GM21717 (cell line): ENCODE data around the gene NOA1.

Experiments
- ATAC-seq: cut with Tn5 transposase; IDR thresholded peaks from one replicate; pipeline ENCODE4 v1.9.1; 2021; ENCODE audit warnings: mild to moderate bottlenecking, moderate library complexity; ENCODE audit not compliant: unreplicated experiment

The NOA1 gene

GRCh38 chr4:56977321-56978012, at the start of gene NOA1:
Gene NOA1, minus strand, starts transcription at chr4:56977606. Its CDS starts 21 bp downstream, at chr4:56977585.
- ATAC-seq: peak; percentile 82

DNA sequence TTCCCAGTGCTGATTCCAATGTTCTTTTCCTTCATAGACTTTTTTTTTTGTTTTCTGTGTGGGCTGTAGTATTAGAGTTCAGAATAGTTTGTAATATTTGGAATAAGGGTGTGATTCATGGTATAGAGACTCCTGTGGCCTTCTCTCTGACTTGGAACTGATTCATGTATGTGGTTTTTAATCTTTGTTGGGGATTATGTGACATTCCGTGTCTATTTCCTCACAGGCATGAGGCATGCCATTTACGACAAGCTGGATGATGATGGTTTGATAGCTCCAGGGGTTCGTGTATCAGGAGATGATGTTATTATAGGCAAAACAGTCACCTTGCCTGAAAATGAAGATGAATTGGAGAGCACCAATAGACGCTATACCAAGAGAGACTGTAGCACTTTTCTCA, 45.7 kb upstream of the NOA1 start:
- ATAC-seq: no peak

- ATAC-seq: no peak
Measured at GRCh38 chr4:57020467-57021101, 43.2 kb upstream of the NOA1 start.

GRCh38 chr4:57018980-57019379, 41.6 kb upstream of the NOA1 start:
- ATAC-seq: no peak

GRCh38 chr4:57013543-57014120, 36.2 kb upstream of the NOA1 start:
- no peak for ATAC-seq

DNA sequence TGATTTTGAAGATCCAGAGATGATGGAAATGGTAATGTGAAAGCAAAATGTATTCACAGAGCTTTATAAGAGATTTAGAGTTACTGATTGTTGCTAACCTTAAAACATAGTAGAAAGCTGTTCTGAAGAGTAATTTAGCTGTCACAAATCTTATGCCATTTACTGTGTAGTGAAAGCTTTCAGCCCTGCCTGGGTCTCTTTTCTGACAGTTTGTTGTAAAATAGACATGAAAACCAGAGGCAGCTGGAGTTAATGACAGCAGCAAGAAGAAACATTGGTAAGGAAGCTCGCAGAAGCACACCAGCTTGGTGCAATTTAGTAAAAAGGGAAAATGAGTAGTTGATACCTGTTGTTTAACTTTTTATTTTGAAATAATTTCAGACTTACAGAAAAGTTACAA, 22.3 kb upstream of the NOA1 start:
- no peak for ATAC-seq

- no peak for ATAC-seq
Measured at GRCh38 chr4:56995525-56995924, 18.1 kb upstream of the NOA1 start.

- no peak for ATAC-seq
Measured at GRCh38 chr4:56990109-56990905, 12.9 kb upstream of the NOA1 start.

DNA sequence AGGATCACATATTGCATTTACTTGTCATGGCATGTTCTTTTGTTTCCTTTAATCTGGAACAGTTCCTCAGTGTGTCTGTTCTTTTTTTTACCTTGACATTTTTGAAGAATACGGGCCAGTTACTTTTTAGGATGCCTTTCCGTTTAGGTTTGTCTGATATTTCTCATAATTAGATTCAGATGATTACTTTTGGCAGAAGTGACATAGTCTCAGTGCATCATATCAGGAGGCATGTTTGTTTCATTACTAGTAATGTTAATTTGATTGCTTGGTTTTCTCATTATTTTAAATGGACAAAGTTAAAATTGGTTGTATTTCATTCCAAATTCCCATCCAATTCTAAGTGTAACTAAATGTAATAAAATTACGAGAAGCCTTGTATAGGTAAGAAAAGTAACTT, 9.5 kb upstream of the NOA1 start:
- ATAC-seq: no peak

DNA sequence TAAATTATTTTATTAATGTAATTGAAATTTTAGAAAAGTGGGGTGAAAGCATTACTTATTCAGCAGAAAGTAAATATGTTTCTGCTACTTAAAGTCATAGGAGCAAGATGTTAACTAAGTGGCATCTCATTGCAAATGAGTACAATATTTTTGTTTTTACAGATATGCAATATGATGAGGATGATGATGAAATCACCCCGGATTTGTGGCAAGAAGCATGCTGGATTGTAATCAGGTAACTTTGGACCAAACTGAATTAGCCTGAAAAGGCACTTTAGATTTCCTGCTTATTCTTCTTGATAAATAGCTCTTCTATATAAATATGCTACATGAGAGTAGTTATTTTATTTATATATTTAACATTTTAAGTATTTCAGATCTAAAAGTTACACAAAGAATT, 8.8 kb upstream of the NOA1 start:
- no peak for ATAC-seq

- ATAC-seq: no peak
Measured at GRCh38 chr4:56981795-56982201, 4.4 kb upstream of the NOA1 start.

DNA sequence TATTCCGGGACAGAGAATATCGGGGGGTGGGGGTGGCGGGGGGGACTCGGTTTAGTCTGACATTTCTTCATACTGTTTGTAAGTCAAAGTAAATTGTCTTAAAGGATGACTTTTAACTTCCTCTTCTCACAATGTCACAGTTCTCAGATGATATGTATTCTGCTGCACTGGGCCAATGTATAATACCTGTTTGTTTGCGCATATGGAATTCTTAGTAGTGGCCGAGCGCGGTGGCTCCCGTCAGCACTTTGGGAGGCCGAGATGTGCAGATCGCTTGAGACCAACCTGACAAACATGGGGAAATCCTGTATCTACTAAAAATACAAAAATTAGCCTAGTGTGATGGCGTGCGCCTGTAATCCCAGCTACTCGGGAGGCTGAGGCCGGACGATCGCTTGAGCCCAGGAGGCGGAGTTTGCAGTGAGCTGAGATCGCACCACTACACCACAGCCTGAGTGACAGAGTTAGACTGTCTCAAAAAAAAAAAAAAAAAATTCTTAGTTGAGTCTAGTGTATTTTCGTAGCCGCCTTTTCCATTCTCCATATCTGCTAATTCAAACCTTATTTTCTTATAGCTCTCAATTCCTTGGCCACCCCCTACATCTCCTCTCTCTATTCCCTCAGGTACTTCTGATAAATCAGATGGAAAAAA, 2.1 kb upstream of the NOA1 start:
- no peak for ATAC-seq

- ATAC-seq: peak; percentile 55
Measured at GRCh38 chr4:56978750-56979303, 1.4 kb upstream of the NOA1 start, which contains the start of gene POLR2B. Gene POLR2B, plus strand, starts transcription at chr4:56978896. Its CDS starts 90 bp downstream, at chr4:56978986.

GRCh38 chr4:56976837-56977320, 527 bp downstream of the NOA1 start:
- ATAC-seq: peak; percentile 35

GRCh38 chr4:56976283-56976836, 1.0 kb downstream of the NOA1 start:
- ATAC-seq: peak; percentile 1

DNA sequence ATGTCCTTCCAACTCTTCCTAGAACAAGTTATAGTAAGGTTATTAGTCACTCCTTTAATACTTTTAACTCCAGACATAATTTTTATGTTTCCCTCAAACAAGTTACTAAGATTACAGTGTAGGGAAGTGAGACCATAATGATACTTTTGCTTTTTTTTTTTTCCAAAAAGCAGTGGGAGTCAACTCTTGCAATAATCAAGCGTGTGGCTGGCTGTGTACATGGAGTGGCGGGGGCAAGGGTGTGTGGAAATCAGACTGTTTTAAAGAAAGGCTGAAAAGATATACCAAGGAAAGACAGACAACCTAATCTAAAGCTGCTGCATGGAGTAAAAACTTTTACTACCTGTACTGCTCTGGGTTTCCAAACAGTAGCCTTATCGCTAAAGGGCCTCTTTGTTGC, 4.1 kb downstream of the NOA1 start:
- ATAC-seq: no peak

GRCh38 chr4:56972809-56973208, 4.6 kb downstream of the NOA1 start:
- no peak for ATAC-seq

GRCh38 chr4:56972389-56972788, 5.0 kb downstream of the NOA1 start:
- ATAC-seq: no peak

DNA sequence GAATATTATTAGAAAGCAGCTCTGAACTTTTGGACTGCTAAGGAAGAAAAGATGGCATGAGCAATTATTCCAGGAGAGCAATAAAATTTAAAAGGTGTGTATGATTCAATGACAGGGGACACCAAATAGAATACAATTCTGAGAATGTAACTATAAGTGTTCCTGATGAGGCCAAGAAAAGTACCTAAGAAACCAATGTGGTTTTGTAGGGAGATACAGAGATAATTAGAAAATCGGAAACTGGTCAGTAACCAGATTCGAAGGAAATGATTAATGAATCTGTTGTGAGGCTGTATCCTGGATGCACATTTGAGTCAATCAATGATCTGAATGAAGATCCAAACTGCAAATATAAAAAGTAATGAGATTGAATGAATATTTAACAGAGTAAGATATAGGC, 6.0 kb downstream of the NOA1 start:
- no peak for ATAC-seq

GRCh38 chr4:56961107-56961500, 16.3 kb downstream of the NOA1 start:
- no peak for ATAC-seq
